Mucosa of rectum (tissue), 2 donors: ENCODE data around the gene DNAH11.

ENCODE experiments used
- H3K27ac ChIP-seq, 2 donors: one replicate each; pipeline ENCODE4 v1.7.0; 2013; ENCODE audit warnings: inconsistent platforms in 2 of 2, low read depth in 2 of 2, low read length in 2 of 2
- H3K27me3 ChIP-seq, 2 donors: one replicate each; pipeline ENCODE4 v1.7.0; 2013; ENCODE audit warnings: low read length in 2 of 2; ENCODE audit not compliant: control insufficient read depth in 2 of 2, insufficient read depth in 2 of 2
- H3K36me3 ChIP-seq, 2 donors: one replicate each; pipeline ENCODE4 v1.7.0; 2013; ENCODE audit warnings: low read length in 2 of 2; ENCODE audit not compliant: control insufficient read depth in 2 of 2, insufficient read depth in 2 of 2
- H3K4me1 ChIP-seq, 2 donors: one replicate each; pipeline ENCODE4 v1.7.0; 2013; ENCODE audit warnings: low read length in 2 of 2, mild to moderate bottlenecking in 1 of 2; ENCODE audit not compliant: control insufficient read depth in 2 of 2, insufficient read depth in 2 of 2
- H3K4me3 ChIP-seq, 2 donors: one replicate each; pipeline ENCODE4 v1.7.0; 2013; ENCODE audit warnings: low read length in 2 of 2
- H3K9ac ChIP-seq, 2 donors: one replicate each; pipeline ENCODE4 v1.7.0; 2013; ENCODE audit warnings: low read length in 2 of 2, low read depth in 1 of 2, mild to moderate bottlenecking in 1 of 2
- H3K9me3 ChIP-seq, 2 donors: one replicate each; pipeline ENCODE4 v1.7.0; 2013; ENCODE audit warnings: low read length in 2 of 2; ENCODE audit not compliant: control insufficient read depth in 2 of 2
- donor health status: healthy.
- donor health status: Normal muscosa, but diverticular disease.

DNAH11 gene

GRCh38 chr7:21782996-21783395 lies 240.2 kb downstream of the DNAH11 start:
- Histone ChIP-seq H3K27me3 (no peaks in the 10 kb centered on the region), H3K9ac (no peak overlapping the region), H3K4me1 (no peaks in the 10 kb centered on the region), H3K36me3 (no peaks in the 10 kb centered on the region), H3K4me3 (no peak overlapping the region), H3K9me3 (no peaks in the 10 kb centered on the region), H3K27ac (no peak overlapping the region)

- H3K27me3 ChIP-seq: no peaks in the 10 kb centered on the region
- no peaks in the 10 kb centered on the region for H3K36me3 ChIP-seq
- H3K9ac ChIP-seq: no peak overlapping the region
- no peak overlapping the region for H3K27ac ChIP-seq
- no peaks in the 10 kb centered on the region for H3K4me1 ChIP-seq
- H3K9me3 ChIP-seq: no peaks in the 10 kb centered on the region
- H3K4me3 ChIP-seq: no peak overlapping the region
Observed at GRCh38 chr7:21784989-21785388, 242.2 kb downstream of the DNAH11 start.

- no peaks in the 10 kb centered on the region for H3K27me3 ChIP-seq
- H3K4me1 ChIP-seq: no peaks in the 10 kb centered on the region
- no peaks in the 10 kb centered on the region for H3K36me3 ChIP-seq
- no peak overlapping the region for H3K27ac ChIP-seq
- no peaks in the 10 kb centered on the region for H3K9me3 ChIP-seq
- H3K9ac ChIP-seq: no peak overlapping the region
- no peak overlapping the region for H3K4me3 ChIP-seq
Observed at GRCh38 chr7:21805791-21806190, 263.0 kb downstream of the DNAH11 start.

- H3K27me3 ChIP-seq: no peaks in the 10 kb centered on the region
- no peaks in the 10 kb centered on the region for H3K36me3 ChIP-seq
- no peaks in the 10 kb centered on the region for H3K4me1 ChIP-seq
- H3K27ac ChIP-seq: no peak overlapping the region
- no peaks in the 10 kb centered on the region for H3K9me3 ChIP-seq
- H3K9ac ChIP-seq: no peak overlapping the region
- no peak overlapping the region for H3K4me3 ChIP-seq
Observed at GRCh38 chr7:21806388-21806787, 263.5 kb downstream of the DNAH11 start.

GRCh38 chr7:21819048-21819447 lies 276.2 kb downstream of the DNAH11 start:
- no peaks in the 10 kb centered on the region for H3K4me1 ChIP-seq
- no peaks in the 10 kb centered on the region for H3K36me3 ChIP-seq
- H3K27ac ChIP-seq: no peak overlapping the region
- H3K4me3 ChIP-seq: no peak overlapping the region
- no peaks in the 10 kb centered on the region for H3K27me3 ChIP-seq
- no peaks in the 10 kb centered on the region for H3K9me3 ChIP-seq
- no peak overlapping the region for H3K9ac ChIP-seq

DNA sequence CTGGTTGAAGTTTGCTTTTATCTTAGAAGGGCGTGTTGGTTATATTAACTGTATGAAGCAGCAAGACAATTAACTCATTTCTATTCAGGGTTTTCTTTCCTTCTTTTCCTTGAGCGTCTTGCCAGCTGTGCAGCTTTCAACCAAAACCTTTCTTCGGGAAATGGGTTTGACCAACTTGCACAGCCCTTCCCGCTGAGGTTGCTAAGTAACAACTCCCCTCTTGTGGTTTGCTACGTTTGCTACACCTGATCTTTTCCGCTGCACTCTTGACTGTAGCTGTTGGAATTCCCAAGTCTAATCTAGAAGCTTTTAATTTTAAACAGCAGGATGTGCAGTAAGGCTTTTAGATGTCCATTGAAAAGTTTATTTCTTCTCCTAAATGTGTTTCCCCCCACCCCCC lies 286.0 kb downstream of the DNAH11 start:
- Histone ChIP-seq H3K27me3 (no peaks in the 10 kb centered on the region), H3K9me3 (no peaks in the 10 kb centered on the region), H3K4me3 (no peak overlapping the region), H3K9ac (no peak overlapping the region), H3K4me1 (no peaks in the 10 kb centered on the region), H3K27ac (no peak overlapping the region), H3K36me3 (no peaks in the 10 kb centered on the region)

DNA sequence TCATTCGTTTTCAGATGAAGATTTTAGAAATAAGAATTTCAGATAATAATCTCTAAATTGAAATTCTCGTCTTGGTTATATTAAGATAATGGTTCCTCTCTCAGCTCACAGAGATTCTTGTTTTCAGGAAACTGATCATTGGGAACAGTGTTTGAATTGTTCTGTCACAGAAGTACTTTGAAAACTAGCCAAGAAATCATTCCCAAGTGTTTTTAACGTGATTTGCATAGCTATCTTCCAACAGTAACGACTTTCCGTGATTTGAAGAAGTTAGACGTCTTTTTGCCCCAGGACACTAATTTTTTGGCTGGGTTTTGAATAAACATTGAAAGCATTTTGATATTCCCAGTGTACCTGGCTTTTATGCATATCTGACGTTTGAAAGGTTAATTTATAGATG lies 286.9 kb downstream of the DNAH11 start:
- H3K4me1 ChIP-seq: no peaks in the 10 kb centered on the region
- H3K9me3 ChIP-seq: no peaks in the 10 kb centered on the region
- no peaks in the 10 kb centered on the region for H3K27me3 ChIP-seq
- H3K4me3 ChIP-seq: no peak overlapping the region
- no peak overlapping the region for H3K9ac ChIP-seq
- H3K27ac ChIP-seq: no peak overlapping the region
- no peaks in the 10 kb centered on the region for H3K36me3 ChIP-seq

DNA sequence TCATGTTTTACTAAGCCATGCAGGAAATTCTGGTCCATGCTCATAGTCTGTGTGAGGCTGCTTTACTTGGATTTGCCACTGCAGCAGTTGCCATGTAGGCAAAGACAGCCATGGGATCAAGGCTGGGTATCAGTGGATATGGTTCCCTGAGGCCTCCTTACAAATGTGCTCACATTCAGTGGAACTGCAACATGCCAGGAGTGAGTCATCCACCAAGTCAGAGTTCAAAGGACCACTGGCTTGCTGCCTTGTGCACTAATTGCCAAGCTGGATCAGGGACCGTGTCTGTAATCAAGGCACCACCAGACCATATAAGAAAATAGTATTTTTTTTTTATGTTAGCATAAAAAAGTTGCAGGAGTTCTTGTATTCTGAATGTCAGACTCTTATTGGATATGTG lies 301.9 kb downstream of the DNAH11 start:
- H3K4me3 ChIP-seq: no peak overlapping the region
- H3K36me3 ChIP-seq: no peaks in the 10 kb centered on the region
- no peak overlapping the region for H3K27ac ChIP-seq
- no peak overlapping the region for H3K9ac ChIP-seq
- no peaks in the 10 kb centered on the region for H3K4me1 ChIP-seq
- no peaks in the 10 kb centered on the region for H3K9me3 ChIP-seq
- H3K27me3 ChIP-seq: no peaks in the 10 kb centered on the region

DNA sequence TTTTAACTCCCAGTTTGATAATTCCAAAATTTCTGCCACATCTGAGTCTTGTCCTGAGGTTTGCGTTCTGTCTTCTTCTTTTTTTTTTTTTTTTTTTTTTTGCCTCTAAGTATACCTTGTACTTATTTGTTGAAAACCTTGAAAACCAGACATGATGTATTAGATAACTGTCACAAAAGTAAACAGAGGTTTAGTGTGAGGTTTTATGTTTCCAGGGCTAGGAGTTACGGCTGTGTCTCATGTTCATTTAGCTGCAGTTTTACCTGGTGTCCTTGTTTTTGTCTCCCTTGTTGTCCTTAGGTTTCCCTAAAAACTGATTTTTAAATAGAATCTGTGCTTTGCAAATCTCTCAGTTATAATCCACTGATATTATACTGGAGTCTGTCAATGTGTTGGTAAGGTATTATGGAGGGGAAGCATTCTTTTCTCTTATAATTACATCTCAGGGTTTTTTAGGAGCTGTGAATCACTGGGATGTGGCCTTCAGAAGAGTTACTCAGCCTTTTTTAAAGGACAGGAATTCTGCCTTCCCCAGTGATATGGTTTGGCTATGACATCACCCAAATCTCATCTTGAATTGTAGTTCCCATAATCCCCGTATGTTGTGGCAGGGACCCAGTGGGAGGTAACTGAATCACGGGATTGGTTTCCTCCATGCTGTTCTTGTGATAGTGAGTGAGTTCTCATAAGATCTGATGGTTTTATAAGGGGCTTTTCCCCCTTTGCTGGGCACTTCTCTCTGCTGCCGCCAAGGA lies 307.9 kb downstream of the DNAH11 start:
- H3K4me3 ChIP-seq: no peak overlapping the region
- H3K27ac ChIP-seq: no peak overlapping the region
- H3K9ac ChIP-seq: no peak overlapping the region
- no peaks in the 10 kb centered on the region for H3K4me1 ChIP-seq
- H3K36me3 ChIP-seq: no peaks in the 10 kb centered on the region
- H3K27me3 ChIP-seq: no peaks in the 10 kb centered on the region
- H3K9me3 ChIP-seq: no peaks in the 10 kb centered on the region

- Histone ChIP-seq H3K27ac (no peak overlapping the region), H3K9ac (no peak overlapping the region), H3K4me3 (no peak overlapping the region), H3K4me1 (no peaks in the 10 kb centered on the region), H3K36me3 (no peaks in the 10 kb centered on the region), H3K27me3 (no peaks in the 10 kb centered on the region), H3K9me3 (no peaks in the 10 kb centered on the region)
Observed at GRCh38 chr7:21851559-21851967, 308.7 kb downstream of the DNAH11 start.
